IMR-90 (cell line): ENCODE measurements around the gene ATP6V0C. TPM values are rescaled to one million over a fixed set of nuclear protein-coding genes. Genes with fewer than 3 reads are reported as not detected.

Source experiments
- ATAC-seq: fragments of 200-7000 bp; cut with Tn5 transposase; 2 replicates; pipeline ENCODE4 v1.9.1; 2020; ENCODE audit warnings: low read depth, mild to moderate bottlenecking, moderate library complexity
- BruUV-seq: library from RNA; stranded (reverse); fragments of 400-500 nt; replicated peaks from 2 replicates; lab custom pipeline; 2021; lab: Mats Ljungman, UMichigan
- CTCF ChIA-PET: fragments of 300-600 bp; formaldehyde crosslinking; extraction: SDS; loops from one replicate; lab custom pipeline; 2021; ENCODE audit warnings: antibody characterized with exemption; lab: Yijun Ruan, JAX
- POLR2A ChIA-PET: fragments of 300-600 bp; sonication (Branson Sonifier 250); formaldehyde crosslinking; loops from one replicate; lab custom pipeline; 2022; ENCODE audit warnings: antibody characterized with exemption; ENCODE audit not compliant: unreplicated experiment; lab: Charles Lee
- DNase-seq: peaks from one replicate; pipeline ENCODE4 v3.0.0; 2013
- H2AFZ ChIP-seq: replicated peaks from 2 replicates; pipeline ENCODE3; 2013; ENCODE audit warnings: low read length, mild to moderate bottlenecking; ENCODE audit not compliant: poor library complexity
- H2AK5ac ChIP-seq: 2 replicates; pipeline ENCODE4 v1.6.1; 2013; ENCODE audit warnings: low read depth, low read length, inconsistent platforms
- H2AK9ac ChIP-seq: replicated peaks from 2 replicates; pipeline ENCODE3; 2013; ENCODE audit warnings: mild to moderate bottlenecking, low read depth, low read length, moderate library complexity; ENCODE audit not compliant: poor library complexity
- H2BK120ac ChIP-seq: 2 replicates; pipeline ENCODE4 v1.6.1; 2013; ENCODE audit warnings: low read depth, low read length, inconsistent platforms
- H2BK15ac ChIP-seq: 3 replicates; pipeline ENCODE4 v1.6.1; 2013; ENCODE audit warnings: low read depth, low read length, inconsistent platforms
- H2BK20ac ChIP-seq: 2 replicates; pipeline ENCODE4 v1.6.1; 2013; ENCODE audit warnings: low read depth, mild to moderate bottlenecking, inconsistent platforms, low read length, moderate library complexity
- H2BK5ac ChIP-seq: 2 replicates; pipeline ENCODE4 v1.6.1; 2013; ENCODE audit warnings: mild to moderate bottlenecking, low read depth, low read length, inconsistent platforms; ENCODE audit not compliant: poor library complexity, severe bottlenecking
- H3K14ac ChIP-seq: replicated peaks from 2 replicates; pipeline ENCODE4 v1.6.1; 2013; ENCODE audit warnings: low read depth, low read length, inconsistent platforms
- H3K18ac ChIP-seq: 2 replicates; pipeline ENCODE4 v1.6.1; 2013; ENCODE audit warnings: low read depth, low read length, control low read depth
- H3K23ac ChIP-seq: 2 replicates; pipeline ENCODE4 v1.6.1; 2013; ENCODE audit warnings: low read depth, low read length, inconsistent platforms
- H3K27ac ChIP-seq: 2 replicates; pipeline ENCODE4 v1.5.1; 2013; ENCODE audit warnings: mild to moderate bottlenecking, control low read depth, low read length; ENCODE audit not compliant: insufficient read depth
- H3K27me3 ChIP-seq: 2 replicates; pipeline ENCODE4 v1.6.1; 2013; ENCODE audit warnings: low read length; ENCODE audit not compliant: control insufficient read depth, insufficient read depth
- H3K36me3 ChIP-seq: 2 replicates; pipeline ENCODE4 v1.6.1; 2013; ENCODE audit warnings: low read length, mixed read lengths; ENCODE audit not compliant: control insufficient read depth, insufficient read depth
- H3K4ac ChIP-seq: 2 replicates; pipeline ENCODE4 v1.6.1; 2013; ENCODE audit warnings: low read depth, low read length, inconsistent platforms
- H3K4me1 ChIP-seq: 2 replicates; pipeline ENCODE4 v1.6.1; 2013; ENCODE audit warnings: low read length, mixed read lengths; ENCODE audit not compliant: control insufficient read depth, insufficient read depth
- H3K4me2 ChIP-seq: 2 replicates; pipeline ENCODE4 v1.6.1; 2013; ENCODE audit warnings: low read depth, mild to moderate bottlenecking, control low read depth, low read length, moderate library complexity
- H3K4me3 ChIP-seq: 2 replicates; pipeline ENCODE4 v1.5.1; 2013; ENCODE audit warnings: low read depth, mild to moderate bottlenecking, control low read depth, low read length, moderate library complexity; ENCODE audit not compliant: insufficient read depth
- H3K56ac ChIP-seq: 2 replicates; pipeline ENCODE4 v1.6.1; 2013; ENCODE audit warnings: low read length, inconsistent platforms; ENCODE audit not compliant: insufficient read depth; ENCODE audit errors: extremely low read depth
- H3K79me1 ChIP-seq, 2 experiments: 2 replicates each; pipeline ENCODE4 v1.6.1; 2013; ENCODE audit warnings: low read length in 2 of 2, inconsistent platforms in 1 of 2, low read depth in 1 of 2
- H3K9ac ChIP-seq: 2 replicates; pipeline ENCODE4 v1.6.1; 2013; ENCODE audit warnings: low read depth, low read length, control low read depth
- H3K9me1 ChIP-seq: 2 replicates; pipeline ENCODE4 v1.6.1; 2013; ENCODE audit warnings: low read length, inconsistent platforms; ENCODE audit not compliant: insufficient read depth
- H3K9me3 ChIP-seq: 2 replicates; pipeline ENCODE4 v1.6.1; 2013; ENCODE audit warnings: low read length; ENCODE audit not compliant: control insufficient read depth, insufficient read depth
- H4K20me1 ChIP-seq: 2 replicates; pipeline ENCODE4 v1.6.1; 2013; ENCODE audit warnings: low read length, inconsistent platforms; ENCODE audit not compliant: insufficient read depth
- H4K5ac ChIP-seq: 2 replicates; pipeline ENCODE4 v1.6.1; 2013; ENCODE audit warnings: mild to moderate bottlenecking, low read depth, low read length, control low read depth
- H4K8ac ChIP-seq, 2 experiments: 2 replicates each; pipeline ENCODE4 v1.6.1; 2013; ENCODE audit warnings: low read depth in 2 of 2, low read length in 2 of 2, control low read depth in 1 of 2, inconsistent platforms in 1 of 2
- H4K91ac ChIP-seq: 2 replicates; pipeline ENCODE4 v1.6.1; 2013; ENCODE audit warnings: low read depth, low read length, inconsistent platforms; ENCODE audit not compliant: insufficient read depth
- CEBPB ChIP-seq: IDR thresholded peaks from 2 replicates; pipeline ENCODE4 v1.6.1; 2012; ENCODE audit warnings: low read depth, low read length, improper control_type of control experiment
- CHD1 ChIP-seq: IDR thresholded peaks from 2 replicates; pipeline ENCODE4 v1.6.1; 2012; ENCODE audit warnings: low read depth, low read length, improper control_type of control experiment
- MAFK ChIP-seq: IDR thresholded peaks from 2 replicates; pipeline ENCODE4 v1.6.1; 2012; ENCODE audit warnings: low read depth, low read length, improper control_type of control experiment
- MAZ ChIP-seq: IDR thresholded peaks from 2 replicates; pipeline ENCODE4 v1.6.1; 2012; ENCODE audit warnings: low read depth, mild to moderate bottlenecking, low read length, improper control_type of control experiment, moderate library complexity, borderline replicate concordance
- MXI1 ChIP-seq: IDR thresholded peaks from 2 replicates; pipeline ENCODE4 v1.6.1; 2012; ENCODE audit warnings: low read depth, mild to moderate bottlenecking, low read length, moderate library complexity, borderline replicate concordance
- RCOR1 ChIP-seq: IDR thresholded peaks from 2 replicates; pipeline ENCODE4 v1.6.1; 2012; ENCODE audit warnings: mild to moderate bottlenecking, low read length, improper control_type of control experiment; ENCODE audit not compliant: insufficient replicate concordance
- SMC3 ChIP-seq: fragments of 150-350 bp; IDR thresholded peaks from 2 replicates; pipeline ENCODE4 v1.6.1; 2016; ENCODE audit warnings: low read depth, mild to moderate bottlenecking, antibody characterized with exemption, low read length, moderate library complexity
- WGBS, 2 experiments: methylation state at CpG; one replicate each; pipeline versions ENCODE4 v1.1.5 to v1.1.7; 2013; ENCODE audit warnings: missing lambda C conversion rate in 2 of 2; ENCODE audit not compliant: insufficient read length in 1 of 2; ENCODE audit errors: extremely low coverage in 2 of 2; 5-methylcytosine and 5-hydroxymethylcytosine counted together
- dilution Hi-C: fragments of 300-500 bp; cut with HindIII; formaldehyde crosslinking; loops from one replicate; pipeline ENCODE4 v1.14.3; 2018; ENCODE audit warnings: low sequenced_read_pairs; ENCODE audit not compliant: unreplicated experiment
- in situ Hi-C: fragments of 300-500 bp; cut with MboI; formaldehyde crosslinking; loops from 3 replicates; pipeline ENCODE4 v1.14.3; 2019; ENCODE audit warnings: low sequenced_read_pairs, inconsistent platforms, mixed read lengths
- intact Hi-C: fragments of 100-400 bp; cut with micrococcal nuclease; formaldehyde crosslinking; loops from 2 replicates; pipeline ENCODE4 v1.10.0; 2022
- polyA plus RNA-seq, 3 experiments: library from polyadenylated mRNA; depleted of rRNA; stranded (reverse); fragments of >200 nt; gene quantifications; 2 replicates each; pipeline ENCODE4 v1.2.3, GENCODE V29; 2012; ENCODE audit warnings: low replicate concordance in 1 of 3
- total RNA-seq: library from RNA; depleted of rRNA; stranded (reverse); fragments of >200 nt; gene quantifications from 2 replicates; pipeline ENCODE4 v1.2.3, GENCODE V29; 2012

Gene ATP6V0C
- total and polyA plus RNA-seq, 2 of the 4 experiments (the other 2 are of a cell fraction) = 8.4 to 107 TPM

DNA sequence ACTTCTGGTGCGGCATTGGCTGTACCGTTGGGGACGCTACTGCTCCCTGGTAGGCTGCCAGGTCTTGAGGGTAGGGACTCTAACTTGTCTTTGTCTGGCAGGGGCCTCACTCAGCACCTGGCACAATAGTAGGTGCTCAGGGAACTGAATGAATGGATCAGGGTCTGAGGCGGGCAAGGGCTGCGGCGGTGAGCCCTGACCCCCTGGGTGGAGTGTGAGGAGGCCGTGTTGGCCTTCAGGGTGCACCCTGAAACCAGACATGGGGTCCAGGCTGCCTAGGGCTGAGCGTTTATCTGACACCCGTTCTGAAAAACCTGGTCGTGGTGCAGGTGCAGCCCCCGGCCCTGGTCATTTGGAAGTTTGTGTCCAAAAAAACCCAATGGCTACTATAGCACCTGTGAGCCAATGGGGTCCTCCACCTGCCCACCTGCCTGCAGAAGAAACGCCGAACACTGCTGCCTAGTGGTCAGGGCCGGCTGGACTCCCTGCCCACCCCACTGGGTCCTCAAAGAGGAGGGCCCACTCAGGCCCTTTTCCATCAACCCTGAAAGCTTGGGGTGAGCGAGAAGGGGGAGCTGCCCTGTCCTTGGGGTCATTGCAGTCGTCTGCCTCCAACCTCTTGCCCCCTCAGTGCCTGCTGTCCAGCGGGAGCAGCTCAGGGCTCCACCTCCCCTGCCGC lies 4.9 kb upstream of the ATP6V0C start:
- intact Hi-C loops = no loop called here
- TF ChIP-seq MXI1 = no peak
- TF ChIP-seq CHD1 = no peak
- no peak for TF ChIP-seq SMC3
- TF ChIP-seq CEBPB = no peak
- no peak for TF ChIP-seq MAZ
- TF ChIP-seq RCOR1 = no peak
- TF ChIP-seq MAFK = no peak
- Histone ChIP-seq H3K9me1 (peaks cover 3% of the 10 kb centered on the region; the same call in 1 of the 2 replicates), H3K27me3 (no peaks in the 10 kb centered on the region), H3K4me2 (no peak overlapping the region), H4K20me1 (no peaks in the 10 kb centered on the region), H3K36me3 (no peaks in the 10 kb centered on the region), H3K4me1 (peaks cover 9% of the 10 kb centered on the region), H3K9me3 (no peaks in the 10 kb centered on the region), H2AFZ (no peak overlapping the region), H4K5ac (no peak overlapping the region), H2AK5ac (no peak overlapping the region), H3K56ac (no peak overlapping the region), H4K91ac (no peak overlapping the region), H2BK120ac (no peak overlapping the region), H3K27ac (no peak overlapping the region), H3K4ac (no peak overlapping the region), H3K9ac (no peak overlapping the region), H2BK5ac (no peak overlapping the region), H2BK20ac (no peak overlapping the region), H2AK9ac (no peak overlapping the region), H4K8ac (no peak overlapping the region), H3K18ac (no peak overlapping the region), H3K4me3 (no peak overlapping the region), H3K14ac (no peak overlapping the region), H2BK15ac (no peak overlapping the region), H3K23ac (no peak overlapping the region), H3K79me1 (peaks cover 0 to 9% of the 10 kb centered on the region in 2 experiments; a peak in 1 of 4 replicates)
- dilution Hi-C loops = no loop called here
- ChIA-PET CTCF (no interaction called here), POLR2A (no interaction called here)
- ATAC-seq (no peak), DNase-seq (no peak)
- WGBS, 2 experiments = 87% methylated on average over 6 of the region's 18 CpGs; no CpG with 5 or more reads in 1 of the 2 experiments
- BruUV-seq = no TSS peak
- in situ Hi-C loops = loop anchor here (10.0 kb wide), 1 partner anchor 254 kb away; the partner anchor contains the start of gene ECI1
